ENCODE results near the gene IRF2BP2.

DNA sequence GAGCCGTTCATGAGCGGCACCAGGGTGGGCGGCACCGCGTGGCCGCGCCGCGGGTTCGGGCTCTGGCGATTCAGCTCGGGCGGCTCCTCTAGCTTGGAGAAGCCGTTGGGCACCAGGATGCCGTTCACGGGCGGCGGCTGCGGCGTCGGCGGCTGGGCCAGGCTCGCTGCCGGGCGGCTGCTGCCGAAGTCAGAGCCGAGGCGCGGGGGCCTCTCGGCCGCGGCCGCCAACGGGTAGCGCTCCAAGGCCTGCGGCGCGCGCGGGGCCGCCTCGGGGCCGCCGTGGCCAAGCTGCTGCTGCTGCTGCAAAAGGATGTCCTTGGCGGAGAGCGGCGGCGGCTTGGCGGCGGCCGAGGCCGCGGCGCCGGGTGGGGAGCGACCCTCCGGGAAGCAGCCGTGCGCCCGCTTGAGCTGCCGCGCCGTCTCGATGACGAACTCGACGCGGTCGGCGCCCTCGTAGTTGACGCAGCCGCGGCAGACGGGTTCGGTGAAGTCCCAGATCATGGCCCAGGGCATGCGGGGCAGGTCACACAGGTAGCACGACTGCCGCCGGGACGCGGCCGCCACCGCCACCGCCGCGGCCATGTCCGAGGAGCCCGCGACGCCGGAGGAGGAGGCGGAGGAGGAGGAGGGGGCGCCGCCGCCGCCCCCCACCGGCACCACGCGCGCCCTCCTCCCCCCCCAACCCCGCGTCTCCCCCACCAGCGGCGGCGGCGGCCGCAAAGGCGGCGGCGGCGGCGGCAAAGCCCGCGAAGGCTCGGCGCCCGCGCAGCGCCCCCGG is 877 bp downstream of the IRF2BP2 start:
- TF ChIP-seq ZBTB7A (IDR thresholded peaks at IDR 0.05; ENCODE audit: low read depth): no peak
- no peak for TF ChIP-seq TCF12 (IDR thresholded peaks at IDR 0.05; ENCODE audit: low read depth)
- TF ChIP-seq CEBPB (IDR thresholded peaks at IDR 0.05): no peak
- no peak; the same call in 1 of the 2 replicates for TF ChIP-seq TAF1 (IDR thresholded peaks at IDR 0.05; ENCODE audit: low read depth)
- no peak for TF ChIP-seq RAD21 (IDR thresholded peaks at IDR 0.05; ENCODE audit: low read depth)
- TF ChIP-seq, protein P1, sequence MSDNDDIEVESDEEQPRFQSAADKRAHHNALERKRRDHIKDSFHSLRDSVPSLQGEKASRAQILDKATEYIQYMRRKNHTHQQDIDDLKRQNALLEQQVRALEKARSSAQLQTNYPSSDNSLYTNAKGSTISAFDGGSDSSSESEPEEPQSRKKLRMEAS (IDR thresholded peaks at IDR 0.05): peak; percentile 35; the same call in 1 of the 2 replicates
- TF ChIP-seq YY1 (IDR thresholded peaks at IDR 0.05; ENCODE audit: low read depth): peak; percentile 55; the same call in 1 of the 2 replicates
